OCI-LY7 (cell line): ENCODE measurements around the gene DIPK1C.

Experiments
- CTCF ChIP-seq: fragments of 200-600 bp; sonication (generic); conservative IDR thresholded peaks from 2 replicates; pipeline ENCODE4 v1.5.1; 2014; ENCODE audit warnings: mild to moderate bottlenecking, antibody characterized with exemption, low read length, moderate library complexity, mixed read lengths
- EZH2phosphoT487 ChIP-seq: fragments of 200-600 bp; sonication (generic); IDR thresholded peaks from 2 replicates; pipeline ENCODE4 v1.6.1; 2018; ENCODE audit warnings: low read depth, borderline replicate concordance, mild to moderate bottlenecking, mixed run types, antibody characterized with exemption, low read length, moderate library complexity, mixed read lengths

- no peak for TF ChIP-seq CTCF
- no peak for TF ChIP-seq EZH2phosphoT487
Observed at GRCh38 chr18:74450626-74451025, 6.5 kb downstream of the DIPK1C start.
